Measurements from ENCODE around the gene EPHB3. TPM values are rescaled to one million over a fixed set of nuclear protein-coding genes. Genes with fewer than 3 reads are reported as not detected.
A peak's percentile ranks its signal among the peaks of the same experiment; 100 is the strongest.

The EPHB3 gene
- polyA plus RNA-seq, 2 donors, result 24.6 to 27.7 TPM

DNA sequence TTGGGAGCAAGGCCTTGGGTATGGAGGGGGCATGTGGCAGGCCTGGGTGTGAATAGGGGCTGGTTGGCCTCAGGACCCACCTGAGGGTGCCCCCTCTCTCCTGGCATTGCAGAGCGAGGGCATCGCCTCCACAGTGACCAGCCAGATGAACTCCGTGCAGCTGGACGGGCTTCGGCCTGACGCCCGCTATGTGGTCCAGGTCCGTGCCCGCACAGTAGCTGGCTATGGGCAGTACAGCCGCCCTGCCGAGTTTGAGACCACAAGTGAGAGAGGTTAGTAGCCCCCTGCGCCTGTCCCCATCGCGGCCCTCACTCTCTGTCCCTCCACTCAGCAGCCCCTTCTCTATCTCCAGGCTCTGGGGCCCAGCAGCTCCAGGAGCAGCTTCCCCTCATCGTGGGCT is 16.0 kb downstream of the EPHB3 start:
- Histone ChIP-seq H3K27ac (ENCODE audit: low read depth in 2 of 2, low read length in 1 of 2) (no peak overlapping the region), H3K27me3 (ENCODE audit: control insufficient read depth in 1 of 2, insufficient read depth in 2 of 2, low read length in 2 of 2) (no peaks in the 10 kb centered on the region), H3K36me3 (ENCODE audit: control insufficient read depth in 2 of 2, insufficient read depth in 2 of 2, low read length in 1 of 2) (peaks cover 16 to 77% of the 10 kb centered on the region in 2 donors), H3K4me1 (ENCODE audit: control insufficient read depth in 2 of 2, insufficient read depth in 2 of 2, low read length in 1 of 2) (peaks cover 0 to 10% of the 10 kb centered on the region in 2 donors), H3K4me3 (ENCODE audit: low read depth in 1 of 2, low read length in 2 of 2) (no peak overlapping the region), H3K9me3 (ENCODE audit: control insufficient read depth in 2 of 2, insufficient read depth in 1 of 2, low read depth in 1 of 2, low read length in 1 of 2) (no peaks in the 10 kb centered on the region)
- 92 to 93% methylated on average over 15 of the region's 15 CpGs for WGBS, 2 donors

DNA sequence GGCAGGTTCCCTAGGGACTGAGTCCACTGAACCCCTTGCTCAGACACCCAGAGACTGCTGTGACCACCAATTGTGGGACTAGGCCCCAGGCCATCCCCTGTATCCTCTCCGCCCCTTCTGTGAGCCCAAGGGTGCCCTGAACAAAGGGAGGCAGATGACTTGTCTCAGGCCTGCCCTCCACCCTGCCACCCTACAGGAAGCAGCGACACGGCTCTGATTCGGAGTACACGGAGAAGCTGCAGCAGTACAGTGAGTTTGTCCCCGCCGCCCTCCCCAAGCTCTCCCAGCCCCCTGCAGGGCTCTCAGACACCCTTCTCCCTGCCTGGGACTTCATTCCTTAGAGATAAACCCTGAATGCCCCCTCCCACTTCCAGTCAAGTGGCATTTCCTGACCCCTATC is 16.6 kb downstream of the EPHB3 start:
- Histone ChIP-seq H3K27me3 (ENCODE audit: control insufficient read depth in 1 of 2, insufficient read depth in 2 of 2, low read length in 2 of 2) (no peaks in the 10 kb centered on the region), H3K36me3 (ENCODE audit: control insufficient read depth in 2 of 2, insufficient read depth in 2 of 2, low read length in 1 of 2) (peaks cover 16 to 72% of the 10 kb centered on the region in 2 donors), H3K4me3 (ENCODE audit: low read depth in 1 of 2, low read length in 2 of 2) (no peak overlapping the region), H3K9me3 (ENCODE audit: control insufficient read depth in 2 of 2, insufficient read depth in 1 of 2, low read depth in 1 of 2, low read length in 1 of 2) (no peaks in the 10 kb centered on the region), H3K27ac (ENCODE audit: low read depth in 2 of 2, low read length in 1 of 2) (no peak overlapping the region), H3K4me1 (ENCODE audit: control insufficient read depth in 2 of 2, insufficient read depth in 2 of 2, low read length in 1 of 2) (peaks cover 2 to 13% of the 10 kb centered on the region in 2 donors)
- WGBS, 2 donors, result 89 to 96% methylated on average over 7 of the region's 7 CpGs

DNA sequence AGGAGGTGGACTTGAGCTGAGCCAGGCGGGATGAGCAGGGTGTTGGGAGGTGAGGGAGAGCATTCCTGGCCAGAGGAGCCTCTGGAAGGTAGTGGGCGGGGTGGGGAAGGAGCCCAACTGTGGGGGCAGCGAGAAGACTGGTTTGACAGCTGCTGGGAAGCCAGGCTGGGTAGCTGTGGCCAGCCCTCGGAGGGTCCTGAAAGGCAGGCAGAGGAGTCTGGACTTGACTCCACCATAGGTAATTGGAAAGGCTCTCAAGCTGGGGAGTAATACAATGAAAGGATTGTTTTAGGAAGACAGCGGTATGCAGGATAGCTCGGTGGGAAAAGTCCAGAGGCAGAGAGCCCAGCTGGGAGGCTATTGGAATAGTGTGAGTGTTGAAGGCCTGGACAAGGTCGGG is 17.2 kb downstream of the EPHB3 start:
- no peak overlapping the region for H3K27ac ChIP-seq (ENCODE audit: low read depth in 2 of 2, low read length in 1 of 2)
- no peaks in the 10 kb centered on the region for H3K27me3 ChIP-seq (ENCODE audit: control insufficient read depth in 1 of 2, insufficient read depth in 2 of 2, low read length in 2 of 2)
- peaks cover 14 to 70% of the 10 kb centered on the region in 2 donors for H3K36me3 ChIP-seq (ENCODE audit: control insufficient read depth in 2 of 2, insufficient read depth in 2 of 2, low read length in 1 of 2)
- H3K9me3 ChIP-seq (ENCODE audit: control insufficient read depth in 2 of 2, insufficient read depth in 1 of 2, low read depth in 1 of 2, low read length in 1 of 2), result no peaks in the 10 kb centered on the region
- WGBS, 2 donors, result 73 to 74% methylated on average over 7 of the region's 7 CpGs
- H3K4me3 ChIP-seq (ENCODE audit: low read depth in 1 of 2, low read length in 2 of 2), result no peak overlapping the region
- H3K4me1 ChIP-seq (ENCODE audit: control insufficient read depth in 2 of 2, insufficient read depth in 2 of 2, low read length in 1 of 2), result peaks cover 2 to 13% of the 10 kb centered on the region in 2 donors

DNA sequence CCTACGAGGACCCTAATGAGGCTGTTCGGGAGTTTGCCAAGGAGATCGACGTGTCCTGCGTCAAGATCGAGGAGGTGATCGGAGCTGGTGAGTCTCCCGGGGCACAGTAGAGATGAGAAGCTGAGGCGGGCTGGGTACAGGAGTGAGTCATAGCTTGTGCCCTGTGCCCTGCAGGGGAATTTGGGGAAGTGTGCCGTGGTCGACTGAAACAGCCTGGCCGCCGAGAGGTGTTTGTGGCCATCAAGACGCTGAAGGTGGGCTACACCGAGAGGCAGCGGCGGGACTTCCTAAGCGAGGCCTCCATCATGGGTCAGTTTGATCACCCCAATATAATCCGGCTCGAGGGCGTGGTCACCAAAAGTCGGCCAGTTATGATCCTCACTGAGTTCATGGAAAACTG is 17.9 kb downstream of the EPHB3 start:
- Histone ChIP-seq H3K9me3 (ENCODE audit: control insufficient read depth in 2 of 2, insufficient read depth in 1 of 2, low read depth in 1 of 2, low read length in 1 of 2) (no peaks in the 10 kb centered on the region), H3K36me3 (ENCODE audit: control insufficient read depth in 2 of 2, insufficient read depth in 2 of 2, low read length in 1 of 2) (peaks cover 14 to 66% of the 10 kb centered on the region in 2 donors), H3K4me1 (ENCODE audit: control insufficient read depth in 2 of 2, insufficient read depth in 2 of 2, low read length in 1 of 2) (peaks cover 2 to 15% of the 10 kb centered on the region in 2 donors), H3K27ac (ENCODE audit: low read depth in 2 of 2, low read length in 1 of 2) (no peak overlapping the region), H3K27me3 (ENCODE audit: control insufficient read depth in 1 of 2, insufficient read depth in 2 of 2, low read length in 2 of 2) (no peaks in the 10 kb centered on the region), H3K4me3 (ENCODE audit: low read depth in 1 of 2, low read length in 2 of 2) (no peak overlapping the region)
- WGBS, 2 donors, result 76 to 82% methylated on average over 22 of the region's 22 CpGs

DNA sequence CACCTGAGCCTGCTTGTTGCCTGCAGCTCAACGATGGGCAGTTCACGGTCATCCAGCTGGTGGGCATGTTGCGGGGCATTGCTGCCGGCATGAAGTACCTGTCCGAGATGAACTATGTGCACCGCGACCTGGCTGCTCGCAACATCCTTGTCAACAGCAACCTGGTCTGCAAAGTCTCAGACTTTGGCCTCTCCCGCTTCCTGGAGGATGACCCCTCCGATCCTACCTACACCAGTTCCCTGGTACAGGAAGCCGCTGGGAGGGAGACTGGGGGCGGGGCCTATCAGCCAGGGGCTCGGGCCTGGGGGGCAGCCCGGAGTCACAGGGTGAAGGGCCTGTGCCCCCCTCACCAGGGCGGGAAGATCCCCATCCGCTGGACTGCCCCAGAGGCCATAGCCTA is 18.8 kb downstream of the EPHB3 start:
- 89 to 91% methylated on average over 16 of the region's 16 CpGs for whole genome bisulfite sequencing, 2 donors
- Histone ChIP-seq H3K36me3 (ENCODE audit: control insufficient read depth in 2 of 2, insufficient read depth in 2 of 2, low read length in 1 of 2) (peaks cover 14 to 61% of the 10 kb centered on the region in 2 donors), H3K27me3 (ENCODE audit: control insufficient read depth in 1 of 2, insufficient read depth in 2 of 2, low read length in 2 of 2) (no peaks in the 10 kb centered on the region), H3K27ac (ENCODE audit: low read depth in 2 of 2, low read length in 1 of 2) (no peak overlapping the region), H3K4me1 (ENCODE audit: control insufficient read depth in 2 of 2, insufficient read depth in 2 of 2, low read length in 1 of 2) (peaks cover 2 to 15% of the 10 kb centered on the region in 2 donors), H3K4me3 (ENCODE audit: low read depth in 1 of 2, low read length in 2 of 2) (no peak overlapping the region), H3K9me3 (ENCODE audit: control insufficient read depth in 2 of 2, insufficient read depth in 1 of 2, low read depth in 1 of 2, low read length in 1 of 2) (no peaks in the 10 kb centered on the region)

DNA sequence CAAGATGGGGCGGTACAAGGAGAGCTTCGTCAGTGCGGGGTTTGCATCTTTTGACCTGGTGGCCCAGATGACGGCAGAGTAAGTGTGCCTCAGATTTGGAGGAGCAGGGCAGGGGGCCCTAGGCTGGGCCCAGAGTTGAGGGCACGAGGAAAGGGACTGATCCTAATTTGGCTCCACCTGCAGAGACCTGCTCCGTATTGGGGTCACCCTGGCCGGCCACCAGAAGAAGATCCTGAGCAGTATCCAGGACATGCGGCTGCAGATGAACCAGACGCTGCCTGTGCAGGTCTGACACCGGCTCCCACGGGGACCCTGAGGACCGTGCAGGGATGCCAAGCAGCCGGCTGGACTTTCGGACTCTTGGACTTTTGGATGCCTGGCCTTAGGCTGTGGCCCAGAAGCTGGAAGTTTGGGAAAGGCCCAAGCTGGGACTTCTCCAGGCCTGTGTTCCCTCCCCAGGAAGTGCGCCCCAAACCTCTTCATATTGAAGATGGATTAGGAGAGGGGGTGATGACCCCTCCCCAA is 19.8 kb downstream of the EPHB3 start:
- Histone ChIP-seq H3K36me3 (ENCODE audit: control insufficient read depth in 2 of 2, insufficient read depth in 2 of 2, low read length in 1 of 2) (peaks cover 12 to 53% of the 10 kb centered on the region in 2 donors), H3K9me3 (ENCODE audit: control insufficient read depth in 2 of 2, insufficient read depth in 1 of 2, low read depth in 1 of 2, low read length in 1 of 2) (no peaks in the 10 kb centered on the region), H3K27ac (ENCODE audit: low read depth in 2 of 2, low read length in 1 of 2) (no peak overlapping the region), H3K4me1 (ENCODE audit: control insufficient read depth in 2 of 2, insufficient read depth in 2 of 2, low read length in 1 of 2) (peaks cover 2 to 15% of the 10 kb centered on the region in 2 donors), H3K27me3 (ENCODE audit: control insufficient read depth in 1 of 2, insufficient read depth in 2 of 2, low read length in 2 of 2) (no peaks in the 10 kb centered on the region), H3K4me3 (ENCODE audit: low read depth in 1 of 2, low read length in 2 of 2) (no peak overlapping the region)
- WGBS, 2 donors, result 77 to 79% methylated on average over 15 of the region's 15 CpGs

DNA sequence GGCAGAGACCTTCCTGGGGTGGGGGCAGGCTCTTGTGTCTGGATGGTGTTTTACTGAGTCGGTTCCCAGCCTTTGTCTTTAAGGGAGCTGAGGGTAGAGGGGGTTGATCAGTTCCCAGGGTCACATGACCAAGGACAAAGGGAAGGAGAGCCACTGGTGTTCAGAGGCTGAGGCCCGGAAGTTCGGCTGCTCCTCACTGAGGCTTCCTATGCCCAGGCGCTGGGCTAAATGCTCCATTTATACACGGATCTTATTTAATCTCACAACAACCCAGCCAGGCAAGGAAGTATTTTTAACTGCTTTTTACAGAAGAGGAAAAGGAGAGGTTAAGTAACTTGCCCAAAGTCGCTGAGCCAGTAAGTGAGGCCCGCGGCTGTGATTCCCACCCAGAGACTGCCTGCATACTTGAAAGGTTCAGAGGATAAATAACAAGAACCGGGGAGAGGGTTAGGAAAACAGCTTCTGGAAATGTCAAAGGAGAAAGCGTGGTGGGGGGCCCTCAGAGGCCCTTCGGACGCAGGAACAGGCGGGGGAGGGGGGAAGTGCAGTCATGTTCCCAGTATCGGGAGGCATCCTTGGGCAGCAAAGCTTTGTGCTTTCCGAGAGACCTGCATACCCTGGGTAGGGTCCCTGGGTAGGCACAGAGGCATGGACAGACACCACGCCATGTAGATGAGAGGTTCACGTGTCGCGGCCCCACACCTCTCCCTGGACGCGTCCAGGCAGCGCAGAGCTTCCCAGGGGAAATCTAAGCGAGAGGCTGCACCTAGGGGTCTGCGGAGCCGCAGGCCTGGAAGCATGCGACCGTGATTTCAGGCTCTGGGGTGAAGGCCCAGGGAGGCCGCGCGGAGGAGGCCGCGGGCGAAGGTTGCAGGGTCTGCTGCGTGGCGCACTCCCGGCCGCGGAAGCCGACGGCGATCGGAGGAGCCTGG is 21.3 kb downstream of the EPHB3 start:
- Histone ChIP-seq H3K27me3 (ENCODE audit: control insufficient read depth in 1 of 2, insufficient read depth in 2 of 2, low read length in 2 of 2) (no peaks in the 10 kb centered on the region), H3K9me3 (ENCODE audit: control insufficient read depth in 2 of 2, insufficient read depth in 1 of 2, low read depth in 1 of 2, low read length in 1 of 2) (no peaks in the 10 kb centered on the region), H3K4me1 (ENCODE audit: control insufficient read depth in 2 of 2, insufficient read depth in 2 of 2, low read length in 1 of 2) (peaks cover 2 to 15% of the 10 kb centered on the region in 2 donors), H3K27ac (ENCODE audit: low read depth in 2 of 2, low read length in 1 of 2) (peak overlapping the region; percentile 68 to 82), H3K36me3 (ENCODE audit: control insufficient read depth in 2 of 2, insufficient read depth in 2 of 2, low read length in 1 of 2) (peaks cover 12 to 41% of the 10 kb centered on the region in 2 donors), H3K4me3 (ENCODE audit: low read depth in 1 of 2, low read length in 2 of 2) (peak overlapping the region; percentile 35 to 45)
- WGBS, 2 donors, result 22 to 32% methylated on average over 42 of the region's 42 CpGs

DNA sequence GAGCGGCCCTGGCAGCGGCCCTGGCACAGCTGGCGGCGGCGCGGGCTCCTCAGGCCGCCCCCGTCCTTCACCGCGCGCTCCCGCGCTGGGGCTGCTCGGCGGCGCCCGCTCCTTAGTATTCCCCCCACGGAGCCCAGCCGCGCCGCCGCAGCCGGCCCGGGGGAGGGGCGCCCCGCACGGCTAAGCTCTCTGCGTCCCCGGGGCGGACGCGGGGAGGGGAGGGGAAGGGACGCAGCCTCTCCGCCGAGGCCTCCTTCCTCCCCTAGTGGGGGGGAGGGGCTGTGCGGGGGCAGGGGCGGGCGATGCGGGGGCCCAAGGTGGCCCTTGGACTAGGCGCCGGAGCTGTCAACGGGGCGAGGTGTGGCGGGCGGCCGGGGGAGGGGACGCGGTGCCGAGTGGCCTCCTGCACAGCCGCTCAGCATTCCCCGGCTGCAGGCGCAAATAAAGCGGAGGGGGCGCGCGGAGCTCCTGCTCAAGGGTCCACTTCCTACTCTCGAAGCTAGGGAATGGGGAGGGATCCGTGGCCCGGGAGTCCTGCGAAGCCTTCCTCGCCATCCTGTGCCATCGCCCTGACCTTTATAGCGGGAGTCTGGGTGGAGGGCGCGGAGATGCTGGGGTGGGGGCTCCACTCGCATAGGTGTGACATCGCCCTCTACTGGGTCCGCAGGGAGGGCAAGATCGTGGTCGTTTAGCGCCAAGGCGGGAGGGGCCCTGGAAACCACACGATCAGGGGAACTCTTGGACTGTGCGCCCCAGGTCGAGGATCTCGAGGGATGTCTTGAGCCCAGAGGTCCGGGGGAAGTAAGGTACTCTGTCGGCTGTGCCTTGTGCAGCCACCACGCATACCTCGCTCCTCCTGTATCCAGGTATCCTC is 22.2 kb downstream of the EPHB3 start:
- peak overlapping the region in 1 of 2 donors; percentile 82 for H3K27ac ChIP-seq (ENCODE audit: low read depth in 2 of 2, low read length in 1 of 2)
- 12 to 38% methylated on average over 47 to 80 of the region's 80 CpGs for WGBS, 2 donors
- H3K9me3 ChIP-seq (ENCODE audit: control insufficient read depth in 2 of 2, insufficient read depth in 1 of 2, low read depth in 1 of 2, low read length in 1 of 2), result no peaks in the 10 kb centered on the region
- peaks cover 2 to 15% of the 10 kb centered on the region in 2 donors for H3K4me1 ChIP-seq (ENCODE audit: control insufficient read depth in 2 of 2, insufficient read depth in 2 of 2, low read length in 1 of 2)
- H3K4me3 ChIP-seq (ENCODE audit: low read depth in 1 of 2, low read length in 2 of 2), result peak overlapping the region; percentile 35 to 45
- H3K27me3 ChIP-seq (ENCODE audit: control insufficient read depth in 1 of 2, insufficient read depth in 2 of 2, low read length in 2 of 2), result no peaks in the 10 kb centered on the region
- H3K36me3 ChIP-seq (ENCODE audit: control insufficient read depth in 2 of 2, insufficient read depth in 2 of 2, low read length in 1 of 2), result peaks cover 7 to 36% of the 10 kb centered on the region in 2 donors

DNA sequence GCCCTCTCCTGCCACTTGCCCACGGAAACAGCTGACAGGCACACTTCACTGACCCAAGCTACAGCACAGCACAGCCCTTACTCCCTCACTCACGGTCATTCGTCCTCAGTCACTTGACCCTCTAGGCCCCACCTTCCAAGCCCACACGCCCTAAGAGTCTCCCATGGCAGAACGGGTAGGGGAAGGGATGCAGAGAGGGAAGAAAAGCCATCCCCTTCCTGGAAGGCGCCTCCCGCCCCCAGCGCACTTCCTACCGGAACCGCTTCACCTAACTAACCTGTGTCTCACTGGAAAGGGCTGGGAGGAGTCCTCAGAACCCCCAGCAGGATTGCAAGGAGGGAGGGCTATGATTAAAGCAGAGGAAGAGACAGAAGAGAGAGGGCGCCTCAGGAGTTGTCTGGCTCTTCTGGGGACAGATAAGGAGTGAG is 22.9 kb downstream of the EPHB3 start:
- H3K27me3 ChIP-seq (ENCODE audit: control insufficient read depth in 1 of 2, insufficient read depth in 2 of 2, low read length in 2 of 2), result no peaks in the 10 kb centered on the region
- no peaks in the 10 kb centered on the region for H3K9me3 ChIP-seq (ENCODE audit: control insufficient read depth in 2 of 2, insufficient read depth in 1 of 2, low read depth in 1 of 2, low read length in 1 of 2)
- H3K4me1 ChIP-seq (ENCODE audit: control insufficient read depth in 2 of 2, insufficient read depth in 2 of 2, low read length in 1 of 2), result peaks cover 2 to 15% of the 10 kb centered on the region in 2 donors
- peaks cover 7 to 34% of the 10 kb centered on the region in 2 donors for H3K36me3 ChIP-seq (ENCODE audit: control insufficient read depth in 2 of 2, insufficient read depth in 2 of 2, low read length in 1 of 2)
- H3K27ac ChIP-seq (ENCODE audit: low read depth in 2 of 2, low read length in 1 of 2), result peak overlapping the region in 1 of 2 donors; percentile 15
- WGBS, 2 donors, result 73 to 75% methylated on average over 11 of the region's 11 CpGs
- H3K4me3 ChIP-seq (ENCODE audit: low read depth in 1 of 2, low read length in 2 of 2), result no peak overlapping the region

Data from esophagus (tissue), 2 donors.